ENCODE data around the gene MTX2.

- TF ChIP-seq CTCF (IDR thresholded peaks at IDR 0.05; ENCODE audit: insufficient read depth, low read length, poor library complexity, severe bottlenecking), result no peak
- no peak for TF ChIP-seq EZH2phosphoT487 (conservative IDR thresholded peaks at IDR 0.05; ENCODE audit: low read length)
Measured at GRCh38 chr2:176368349-176368748, 99.1 kb downstream of the MTX2 start.
